Measurements from ENCODE around the gene SELENOV.

Gene SELENOV

DNA sequence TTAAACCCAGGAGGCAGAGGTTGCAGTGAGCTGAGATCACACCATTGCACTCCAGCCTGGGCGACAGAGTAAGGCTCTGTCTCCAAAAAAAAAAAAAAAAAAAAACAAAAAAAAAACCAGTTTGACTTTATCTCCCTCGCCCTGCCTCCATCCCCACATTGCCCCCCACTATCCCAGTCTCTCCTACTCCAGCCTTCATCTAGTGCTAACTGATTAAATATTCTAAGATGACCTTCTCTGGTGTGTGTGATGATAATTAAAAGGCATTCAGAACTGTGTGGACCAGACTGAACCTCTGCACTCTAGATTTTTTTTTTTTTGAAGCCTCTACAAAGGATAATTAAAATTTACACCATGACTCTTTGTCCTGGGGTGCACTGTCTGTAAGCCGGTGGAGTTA is 22.2 kb upstream of the SELENOV start:
- DNase-seq (ENCODE audit: low read depth), result no peak
- TF ChIP-seq, protein P1, sequence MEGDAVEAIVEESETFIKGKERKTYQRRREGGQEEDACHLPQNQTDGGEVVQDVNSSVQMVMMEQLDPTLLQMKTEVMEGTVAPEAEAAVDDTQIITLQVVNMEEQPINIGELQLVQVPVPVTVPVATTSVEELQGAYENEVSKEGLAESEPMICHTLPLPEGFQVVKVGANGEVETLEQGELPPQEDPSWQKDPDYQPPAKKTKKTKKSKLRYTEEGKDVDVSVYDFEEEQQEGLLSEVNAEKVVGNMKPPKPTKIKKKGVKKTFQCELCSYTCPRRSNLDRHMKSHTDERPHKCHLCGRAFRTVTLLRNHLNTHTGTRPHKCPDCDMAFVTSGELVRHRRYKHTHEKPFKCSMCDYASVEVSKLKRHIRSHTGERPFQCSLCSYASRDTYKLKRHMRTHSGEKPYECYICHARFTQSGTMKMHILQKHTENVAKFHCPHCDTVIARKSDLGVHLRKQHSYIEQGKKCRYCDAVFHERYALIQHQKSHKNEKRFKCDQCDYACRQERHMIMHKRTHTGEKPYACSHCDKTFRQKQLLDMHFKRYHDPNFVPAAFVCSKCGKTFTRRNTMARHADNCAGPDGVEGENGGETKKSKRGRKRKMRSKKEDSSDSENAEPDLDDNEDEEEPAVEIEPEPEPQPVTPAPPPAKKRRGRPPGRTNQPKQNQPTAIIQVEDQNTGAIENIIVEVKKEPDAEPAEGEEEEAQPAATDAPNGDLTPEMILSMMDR (conservative IDR thresholded peaks at IDR 0.05; ENCODE audit: low read depth, low read length), result no peak
- no peak overlapping the region for H3K4me3 ChIP-seq (ENCODE audit: low read length)

DNA sequence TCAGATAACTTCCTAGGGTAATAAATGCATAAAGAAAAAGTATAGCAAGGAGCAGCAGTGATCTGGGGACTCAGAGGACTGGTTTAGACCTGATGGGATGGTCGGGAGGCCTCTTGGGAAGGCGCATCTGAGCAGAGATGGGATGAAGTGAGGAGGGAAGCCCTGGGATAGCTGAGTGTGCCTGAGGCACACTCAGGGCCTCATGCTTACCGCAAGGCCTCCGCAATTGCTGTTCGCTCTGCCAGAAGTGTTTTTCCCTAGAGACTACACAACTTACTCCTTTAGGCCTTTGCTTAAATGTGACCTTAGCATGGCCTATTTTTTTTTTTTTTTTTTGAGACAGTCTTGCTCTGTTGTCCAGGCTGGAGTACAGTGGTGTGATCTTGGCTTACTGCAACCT is 20.3 kb upstream of the SELENOV start:
- DNase-seq (ENCODE audit: low read depth), result no peak
- H3K4me3 ChIP-seq (ENCODE audit: low read length), result no peak overlapping the region
- TF ChIP-seq, protein P1 (conservative IDR thresholded peaks at IDR 0.05; ENCODE audit: low read depth, low read length), result no peak

DNA sequence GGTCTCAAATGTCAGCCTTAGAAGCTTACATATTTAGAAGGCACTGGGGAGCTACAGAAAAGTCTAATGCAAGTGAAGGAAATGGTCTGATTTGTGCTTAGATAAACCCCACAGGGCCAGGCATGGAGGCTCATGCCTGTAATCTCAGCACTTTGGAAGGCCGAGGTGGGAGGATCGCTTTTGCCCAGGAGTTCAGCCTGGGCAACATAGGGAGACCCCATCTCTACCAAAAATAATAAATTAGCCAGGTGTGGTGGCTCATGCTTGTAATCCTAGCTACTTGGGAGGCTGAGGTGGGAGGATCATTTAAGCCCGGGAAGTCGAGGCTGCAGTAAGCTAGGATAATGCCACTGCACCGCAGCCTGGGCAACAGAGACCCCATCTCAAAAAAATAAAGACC is 18.9 kb upstream of the SELENOV start:
- H3K4me3 ChIP-seq (ENCODE audit: low read length), result no peak overlapping the region
- TF ChIP-seq, protein P1 (conservative IDR thresholded peaks at IDR 0.05; ENCODE audit: low read depth, low read length), result no peak
- DNase-seq (ENCODE audit: low read depth), result no peak

DNA sequence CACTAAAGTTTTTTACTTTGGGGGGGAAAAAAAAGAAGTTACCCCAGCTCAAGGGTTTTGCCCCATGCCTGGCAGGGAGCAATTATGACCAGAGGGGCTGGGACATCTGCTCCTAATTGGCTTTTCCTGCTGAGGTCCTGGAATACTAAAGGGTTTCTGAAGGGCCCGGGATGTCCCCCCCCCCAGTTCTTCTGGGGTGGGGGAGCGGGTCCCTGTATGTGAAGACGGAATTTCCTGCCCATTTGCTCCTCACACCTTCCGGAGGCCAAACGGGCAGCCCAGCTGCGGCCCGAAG is 17.3 kb upstream of the SELENOV start:
- TF ChIP-seq, protein P1 (conservative IDR thresholded peaks at IDR 0.05; ENCODE audit: low read depth, low read length), result no peak
- DNase-seq (ENCODE audit: low read depth), result no peak
- H3K4me3 ChIP-seq (ENCODE audit: low read length), result no peak overlapping the region

DNA sequence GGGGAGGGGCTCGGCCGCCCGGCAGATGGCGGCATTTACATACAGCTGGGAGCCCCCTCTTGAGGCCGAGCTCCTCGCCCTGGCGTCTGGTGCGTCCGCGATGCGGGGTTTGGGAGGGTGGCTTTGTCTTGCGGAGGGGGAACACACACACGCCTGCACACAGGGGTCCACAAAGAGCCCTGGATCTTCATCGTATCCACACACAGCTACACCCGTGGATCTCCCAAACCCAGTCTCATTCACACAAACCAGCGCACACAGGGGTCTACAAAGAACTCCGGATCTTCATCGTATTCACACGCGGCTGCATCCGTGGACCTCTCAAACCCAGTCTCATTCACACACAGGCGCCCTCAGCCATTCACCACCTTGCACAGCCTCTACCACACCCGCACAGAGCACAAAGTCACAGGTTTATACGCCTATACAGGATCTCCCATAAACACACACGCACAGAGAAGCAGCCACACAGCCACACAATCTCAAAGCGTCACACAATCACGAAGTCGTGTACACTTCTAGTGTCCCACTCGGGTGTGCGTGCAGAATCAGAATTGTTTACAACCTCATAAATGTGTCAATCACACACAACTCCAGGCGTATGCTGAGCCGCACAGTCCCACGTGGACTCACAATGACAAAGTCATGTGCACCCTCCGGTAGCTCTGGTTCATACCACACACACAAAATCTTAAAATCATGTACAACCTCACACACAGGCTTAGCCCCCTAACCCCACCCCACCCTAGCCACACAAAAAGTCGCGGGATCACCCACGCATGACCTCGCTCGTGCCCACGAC is 16.7 kb upstream of the SELENOV start:
- TF ChIP-seq, protein P1 (conservative IDR thresholded peaks at IDR 0.05; ENCODE audit: low read depth, low read length), result peak; percentile 45
- DNase-seq (ENCODE audit: low read depth), result no peak
- peak overlapping the region; percentile 20 for H3K4me3 ChIP-seq (ENCODE audit: low read length)

DNA sequence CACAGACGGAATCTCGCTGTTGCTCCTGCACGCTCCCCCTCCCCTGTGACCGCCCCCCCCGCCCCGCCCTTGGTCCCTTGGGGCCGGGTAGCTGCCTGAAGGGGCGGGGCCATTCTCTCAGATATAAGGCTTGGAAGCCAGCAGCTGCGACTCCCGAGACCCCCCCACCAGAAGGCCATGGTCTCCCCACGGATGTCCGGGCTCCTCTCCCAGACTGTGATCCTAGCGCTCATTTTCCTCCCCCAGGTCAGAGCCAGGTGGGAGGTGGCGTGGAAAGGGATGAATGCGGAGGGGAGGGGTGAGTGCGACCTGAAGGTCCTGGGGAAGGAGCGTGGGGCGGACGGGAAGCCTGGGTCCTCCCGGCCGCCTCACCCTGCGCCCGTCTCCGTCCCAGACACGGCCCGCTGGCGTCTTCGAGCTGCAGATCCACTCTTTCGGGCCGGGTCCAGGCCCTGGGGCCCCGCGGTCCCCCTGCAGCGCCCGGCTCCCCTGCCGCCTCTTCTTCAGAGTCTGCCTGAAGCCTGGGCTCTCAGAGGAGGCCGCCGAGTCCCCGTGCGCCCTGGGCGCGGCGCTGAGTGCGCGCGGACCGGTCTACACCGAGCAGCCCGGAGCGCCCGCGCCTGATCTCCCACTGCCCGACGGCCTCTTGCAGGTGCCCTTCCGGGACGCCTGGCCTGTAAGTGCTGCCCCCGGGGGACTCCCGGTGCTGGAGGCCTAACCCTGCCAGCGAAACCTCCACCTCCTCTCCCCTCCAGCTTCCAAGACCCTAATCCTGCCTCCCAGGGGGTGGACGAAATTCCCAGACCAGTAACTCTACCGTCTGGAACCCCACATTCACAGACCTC is 15.9 kb upstream of the SELENOV start, which contains the start of gene DLL3:
Gene DLL3 (plus strand): TSS at position 150 of the 845 bp plus-strand sequence. CDS start 28 bp downstream, at position 178.
- TF ChIP-seq, protein P1 (conservative IDR thresholded peaks at IDR 0.05; ENCODE audit: low read depth, low read length), result no peak
- H3K4me3 ChIP-seq (ENCODE audit: low read length), result peak within 1 kb of the TSS; percentile 20
- no peak for DNase-seq (ENCODE audit: low read depth)
